ENCODE data around the gene MSX1.

Gene MSX1

GRCh38 chr4:4862665-4863482, 3.4 kb downstream of the MSX1 start:
- DNase-seq (ENCODE audit: low read depth) = no peak
- H3K4me3 ChIP-seq (ENCODE audit: low read length) = no peak overlapping the region
- TF ChIP-seq CTCF (conservative IDR thresholded peaks at IDR 0.05; ENCODE audit: low read depth, low read length) = no peak

DNA sequence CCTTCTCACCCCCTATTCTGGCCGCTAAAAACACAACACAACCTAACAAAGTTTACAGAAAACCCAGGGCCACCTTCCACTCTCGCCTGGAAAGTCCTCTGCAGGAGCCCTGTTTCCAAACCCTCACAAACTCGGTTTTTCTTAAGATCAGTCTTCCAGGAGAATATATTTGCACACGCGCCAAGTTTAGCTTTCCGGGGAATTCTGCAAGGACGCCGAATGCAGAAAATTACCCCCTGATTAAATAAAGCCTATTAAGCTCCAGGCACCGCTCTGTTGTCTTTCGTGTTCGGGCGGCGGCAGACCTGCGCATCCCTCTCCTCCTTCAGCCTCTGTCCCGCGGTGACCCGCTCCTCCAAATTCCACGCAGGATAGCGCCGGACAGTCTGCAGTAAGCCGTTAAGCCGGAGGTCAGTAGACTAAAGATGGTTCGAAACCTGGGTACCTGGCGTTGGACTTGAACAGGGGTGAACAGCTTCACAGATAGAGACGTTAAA, 5.0 kb downstream of the MSX1 start:
- no peak overlapping the region for H3K4me3 ChIP-seq (ENCODE audit: low read length)
- TF ChIP-seq CTCF (conservative IDR thresholded peaks at IDR 0.05; ENCODE audit: low read depth, low read length) = no peak
- no peak for DNase-seq (ENCODE audit: low read depth)

DNA sequence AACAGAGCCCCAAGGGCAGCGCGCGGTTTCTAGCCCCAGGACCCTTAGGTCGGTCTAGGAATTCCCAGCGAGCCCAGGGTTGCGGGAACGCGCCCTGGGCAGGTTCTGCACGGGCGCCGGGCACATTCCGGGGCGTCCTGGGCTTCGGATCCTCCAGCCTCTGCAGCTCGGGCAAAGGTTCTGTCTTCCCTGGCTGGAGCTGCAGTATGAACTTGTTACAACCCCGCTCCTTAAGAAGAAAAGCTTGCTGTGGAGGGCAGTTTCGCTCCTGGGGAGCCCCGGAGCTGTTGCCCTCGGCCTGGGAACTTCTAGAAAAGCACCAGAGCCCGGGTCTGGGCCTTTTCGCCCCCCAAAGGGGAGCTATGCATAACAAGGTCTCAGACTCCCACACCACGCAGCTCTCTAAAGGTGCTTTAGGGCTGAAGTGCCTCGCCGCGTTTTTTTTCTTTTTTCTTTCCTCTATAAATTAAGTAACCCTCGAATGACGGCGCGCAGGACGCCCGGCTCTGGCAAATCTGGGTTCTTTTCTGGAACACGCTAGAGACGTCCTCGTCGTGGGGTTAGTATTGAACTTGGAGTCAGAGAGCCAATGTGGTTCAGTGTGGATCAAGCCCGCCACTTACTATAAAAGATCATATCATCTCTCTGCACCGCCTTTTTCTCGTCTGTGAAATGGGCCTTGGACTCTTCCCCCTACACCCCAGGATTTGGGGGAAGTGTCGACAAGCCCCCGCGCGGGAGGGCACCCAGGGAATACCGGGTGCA, 5.7 kb downstream of the MSX1 start:
- no peak for DNase-seq (ENCODE audit: low read depth)
- no peak overlapping the region for H3K4me3 ChIP-seq (ENCODE audit: low read length)
- TF ChIP-seq CTCF (conservative IDR thresholded peaks at IDR 0.05; ENCODE audit: low read depth, low read length) = no peak

- DNase-seq (ENCODE audit: low read depth) = no peak
- H3K4me3 ChIP-seq (ENCODE audit: low read length) = peak overlapping the region; percentile 34
- TF ChIP-seq CTCF (conservative IDR thresholded peaks at IDR 0.05; ENCODE audit: low read depth, low read length) = no peak
These were observed 6.2 kb downstream of the MSX1 start for GRCh38 chr4:4865705-4866123.

DNA sequence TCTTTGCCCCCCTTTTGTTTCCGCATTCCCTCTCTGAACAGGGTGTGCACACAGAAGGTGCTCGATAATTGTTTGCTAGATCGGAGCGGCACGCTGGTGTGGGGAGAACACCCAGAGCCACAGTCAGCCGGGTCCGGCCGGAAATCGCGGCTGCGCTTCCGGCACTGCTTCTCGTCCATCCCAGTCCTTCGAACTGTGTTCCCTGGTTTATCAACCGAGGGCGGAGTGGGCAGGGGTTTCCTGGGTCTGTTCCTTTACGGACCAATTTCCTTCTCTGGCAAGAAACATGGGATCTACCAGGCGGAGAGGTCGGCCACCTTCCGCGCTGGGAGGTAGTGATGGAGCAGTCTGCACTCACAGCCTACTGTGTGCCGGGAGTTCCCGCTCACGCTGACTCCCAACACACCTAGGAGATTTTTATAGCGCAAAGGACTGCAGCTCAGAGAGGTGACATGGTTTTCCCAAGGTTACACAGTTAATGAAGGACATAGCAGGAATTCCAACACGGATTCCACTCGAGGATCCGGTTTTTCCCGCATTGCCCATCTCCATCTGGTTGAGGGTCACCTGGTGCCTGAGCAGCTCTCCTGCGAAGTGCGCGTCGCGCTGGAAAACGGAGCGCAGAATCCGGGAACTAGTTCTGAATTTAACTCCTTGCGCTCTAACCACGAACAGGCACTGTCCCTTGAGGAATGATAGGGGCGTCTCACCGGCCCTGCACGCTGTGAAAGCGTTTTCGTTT, 6.8 kb downstream of the MSX1 start:
- peak overlapping the region; percentile 34 for H3K4me3 ChIP-seq (ENCODE audit: low read length)
- no peak for DNase-seq (ENCODE audit: low read depth)
- no peak for TF ChIP-seq CTCF (conservative IDR thresholded peaks at IDR 0.05; ENCODE audit: low read depth, low read length)

DNA sequence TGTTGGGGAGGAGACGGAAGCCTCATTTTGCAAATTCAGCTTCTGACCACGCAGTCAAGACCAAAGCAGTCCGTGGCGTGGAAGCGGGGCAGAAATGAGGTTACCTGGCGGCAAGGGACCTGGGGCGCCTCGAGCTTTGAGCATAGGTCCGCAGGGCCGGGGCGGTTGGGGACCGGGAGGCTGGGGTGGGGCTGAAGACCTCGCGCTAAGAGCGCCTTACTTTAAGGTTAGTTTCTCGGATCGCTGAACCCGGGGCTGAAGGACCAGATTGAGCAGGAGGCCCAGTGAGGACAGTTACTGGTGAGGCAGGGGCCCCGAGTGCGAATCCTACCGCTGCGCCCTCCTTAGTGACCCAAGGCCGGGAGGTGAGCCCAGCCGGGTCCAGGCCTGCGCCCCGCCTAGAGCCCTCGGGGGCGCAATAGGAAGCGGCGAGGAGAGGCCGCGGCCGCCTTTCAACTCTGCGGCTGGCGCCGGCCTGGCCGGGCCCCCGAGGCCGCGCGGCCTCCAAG, 7.5 kb downstream of the MSX1 start:
- DNase-seq (ENCODE audit: low read depth) = no peak
- no peak for TF ChIP-seq CTCF (conservative IDR thresholded peaks at IDR 0.05; ENCODE audit: low read depth, low read length)
- H3K4me3 ChIP-seq (ENCODE audit: low read length) = no peak overlapping the region

All from retinal pigment epithelial cell (primary cell).